ENCODE data around the gene PEBP1. TPM values are rescaled to one million over a fixed set of nuclear protein-coding genes. Genes with fewer than 3 reads are reported as not detected.

PEBP1 gene
- total and polyA plus RNA-seq, 8 donors = 105 to 303 (median 205) TPM

GRCh38 chr12:118145113-118145797 lies 9.3 kb downstream of the PEBP1 start:
- no peak for TF ChIP-seq EP300 (IDR thresholded peaks at IDR 0.05)
- TF ChIP-seq, protein P1, sequence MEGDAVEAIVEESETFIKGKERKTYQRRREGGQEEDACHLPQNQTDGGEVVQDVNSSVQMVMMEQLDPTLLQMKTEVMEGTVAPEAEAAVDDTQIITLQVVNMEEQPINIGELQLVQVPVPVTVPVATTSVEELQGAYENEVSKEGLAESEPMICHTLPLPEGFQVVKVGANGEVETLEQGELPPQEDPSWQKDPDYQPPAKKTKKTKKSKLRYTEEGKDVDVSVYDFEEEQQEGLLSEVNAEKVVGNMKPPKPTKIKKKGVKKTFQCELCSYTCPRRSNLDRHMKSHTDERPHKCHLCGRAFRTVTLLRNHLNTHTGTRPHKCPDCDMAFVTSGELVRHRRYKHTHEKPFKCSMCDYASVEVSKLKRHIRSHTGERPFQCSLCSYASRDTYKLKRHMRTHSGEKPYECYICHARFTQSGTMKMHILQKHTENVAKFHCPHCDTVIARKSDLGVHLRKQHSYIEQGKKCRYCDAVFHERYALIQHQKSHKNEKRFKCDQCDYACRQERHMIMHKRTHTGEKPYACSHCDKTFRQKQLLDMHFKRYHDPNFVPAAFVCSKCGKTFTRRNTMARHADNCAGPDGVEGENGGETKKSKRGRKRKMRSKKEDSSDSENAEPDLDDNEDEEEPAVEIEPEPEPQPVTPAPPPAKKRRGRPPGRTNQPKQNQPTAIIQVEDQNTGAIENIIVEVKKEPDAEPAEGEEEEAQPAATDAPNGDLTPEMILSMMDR (IDR thresholded peaks at IDR 0.05) = no peak
- TF ChIP-seq POLR2A (IDR thresholded peaks at IDR 0.05) = no peak
- TF ChIP-seq POLR2AphosphoS5 (IDR thresholded peaks at IDR 0.05) = no peak
- DNase-seq = no peak
- Histone ChIP-seq H3K4me1 (peaks cover 0 to 8% (median 0%) of the 10 kb centered on the region in 4 donors), H3K36me3 (peaks cover 34 to 99% (median 98%) of the 10 kb centered on the region in 4 donors), H3K4me3 (no peak overlapping the region), H3K27ac (no peak overlapping the region), H3K9me3 (no peaks in the 10 kb centered on the region), H3K27me3 (no peaks in the 10 kb centered on the region)
- intact Hi-C loops (cut with DNase I; ENCODE audit: low total_unique reads) = no loop called here
- WGBS, 5 donors = 86 to 90% (median 88%) methylated on average over 7 of the region's 7 CpGs

DNA sequence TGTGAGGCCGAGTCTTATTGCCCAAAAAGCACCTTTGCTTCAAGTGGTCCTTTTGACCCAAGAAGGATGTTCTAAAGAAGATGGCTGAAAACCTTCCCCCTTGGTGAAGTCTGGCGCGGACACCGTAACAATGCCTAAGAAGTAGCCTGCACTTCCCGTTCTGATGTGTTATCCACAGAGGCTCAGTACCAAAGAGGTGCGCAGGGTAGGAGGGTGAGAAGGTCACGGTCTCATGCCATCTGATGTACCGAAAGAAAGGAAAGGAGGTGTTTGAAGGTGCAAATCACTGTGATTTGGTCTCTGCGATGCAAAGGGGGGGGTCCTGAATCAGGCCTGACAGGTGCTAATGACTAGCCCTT lies 9.9 kb downstream of the PEBP1 start:
- Histone ChIP-seq H3K4me1 (peaks cover 0 to 8% (median 0%) of the 10 kb centered on the region in 4 donors), H3K9me3 (no peaks in the 10 kb centered on the region), H3K27me3 (no peaks in the 10 kb centered on the region), H3K36me3 (peaks cover 29 to 99% (median 96%) of the 10 kb centered on the region in 4 donors), H3K4me3 (no peak overlapping the region), H3K27ac (no peak overlapping the region)
- intact Hi-C loops (cut with DNase I; ENCODE audit: low total_unique reads) = no loop called here
- DNase-seq = no peak
- TF ChIP-seq, protein P1 (IDR thresholded peaks at IDR 0.05) = no peak
- TF ChIP-seq POLR2A (IDR thresholded peaks at IDR 0.05) (no peak), POLR2AphosphoS5 (IDR thresholded peaks at IDR 0.05) (no peak), EP300 (IDR thresholded peaks at IDR 0.05) (no peak)
- 83 to 88% (median 84%) methylated on average over 9 of the region's 9 CpGs for WGBS, 5 donors

DNA sequence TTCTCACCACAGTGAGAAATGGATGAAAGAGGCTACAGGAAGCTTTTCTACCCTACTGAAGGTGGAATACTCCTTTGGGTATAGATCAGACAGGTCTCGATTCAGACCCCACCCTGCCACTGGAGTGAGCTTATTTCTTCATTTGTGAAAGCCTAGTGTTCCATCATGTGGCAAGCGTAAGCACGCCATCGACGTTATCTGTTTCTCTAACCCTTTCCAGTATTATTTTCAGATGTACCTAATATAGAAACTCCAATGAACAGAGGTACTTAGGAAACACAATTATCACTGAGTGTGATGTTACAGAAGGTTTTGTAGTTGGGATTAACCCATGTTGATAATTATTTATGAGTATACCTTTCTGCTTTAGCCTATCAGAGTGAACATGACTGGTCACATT lies 12.4 kb downstream of the PEBP1 start:
- H3K4me1 ChIP-seq = peaks cover 0 to 2% (median 0%) of the 10 kb centered on the region in 4 donors
- TF ChIP-seq POLR2AphosphoS5 (IDR thresholded peaks at IDR 0.05) (no peak), EP300 (IDR thresholded peaks at IDR 0.05) (no peak), POLR2A (IDR thresholded peaks at IDR 0.05) (no peak)
- TF ChIP-seq, protein P1 (IDR thresholded peaks at IDR 0.05) = no peak
- WGBS, 5 donors = 91 to 98% (median 95%) methylated on average over 5 of the region's 5 CpGs
- DNase-seq = no peak
- peaks cover 30 to 93% (median 91%) of the 10 kb centered on the region in 4 donors for H3K36me3 ChIP-seq
- H3K4me3 ChIP-seq = no peak overlapping the region
- H3K9me3 ChIP-seq = no peaks in the 10 kb centered on the region
- intact Hi-C loops (cut with DNase I; ENCODE audit: low total_unique reads) = no loop called here
- no peaks in the 10 kb centered on the region for H3K27me3 ChIP-seq
- no peak overlapping the region for H3K27ac ChIP-seq

DNA sequence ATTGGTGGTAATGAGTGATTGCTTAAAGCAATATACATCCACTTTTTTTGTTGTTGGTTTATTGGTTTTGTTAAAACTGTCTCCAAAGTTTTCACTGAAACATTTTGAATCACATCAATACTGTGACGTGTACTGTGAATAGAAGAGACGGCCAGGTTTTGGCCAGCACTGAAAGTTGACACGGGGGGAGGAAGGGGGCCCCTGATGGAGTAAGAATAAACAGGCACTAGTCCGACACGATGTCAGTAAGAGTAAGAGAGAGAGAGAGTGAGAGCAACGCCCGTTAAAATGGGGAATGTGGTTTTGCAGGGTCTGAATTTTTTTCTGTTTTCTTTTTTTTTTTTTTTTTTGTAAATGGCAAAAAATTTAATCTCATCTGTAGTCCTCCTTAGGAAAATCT lies 14.7 kb downstream of the PEBP1 start:
- TF ChIP-seq POLR2A (IDR thresholded peaks at IDR 0.05) (no peak), POLR2AphosphoS5 (IDR thresholded peaks at IDR 0.05) (no peak), EP300 (IDR thresholded peaks at IDR 0.05) (no peak)
- TF ChIP-seq, protein P1 (IDR thresholded peaks at IDR 0.05) = no peak
- no peak for DNase-seq
- WGBS, 5 donors = 45 to 52% (median 48%) methylated on average over 7 of the region's 7 CpGs
- H3K4me3 ChIP-seq = no peak overlapping the region
- H3K9me3 ChIP-seq = no peaks in the 10 kb centered on the region
- peaks cover 0 to 11% (median 1%) of the 10 kb centered on the region in 4 donors for H3K4me1 ChIP-seq
- peaks cover 15 to 71% (median 69%) of the 10 kb centered on the region in 4 donors for H3K36me3 ChIP-seq
- no peak overlapping the region for H3K27ac ChIP-seq
- intact Hi-C loops (cut with DNase I; ENCODE audit: low total_unique reads) = no loop called here
- H3K27me3 ChIP-seq = no peaks in the 10 kb centered on the region

All from stomach (tissue), 9 donors.